HL-60/S4 (cell line): ENCODE results near the gene GRIK4.

Source experiments
- in situ Hi-C: fragments of 300-500 bp; cut with MboI; formaldehyde crosslinking; loops from 2 replicates; pipeline ENCODE4 v1.14.3; 2022; ENCODE audit warnings: low sequenced_read_pairs

GRIK4 gene, protein sequence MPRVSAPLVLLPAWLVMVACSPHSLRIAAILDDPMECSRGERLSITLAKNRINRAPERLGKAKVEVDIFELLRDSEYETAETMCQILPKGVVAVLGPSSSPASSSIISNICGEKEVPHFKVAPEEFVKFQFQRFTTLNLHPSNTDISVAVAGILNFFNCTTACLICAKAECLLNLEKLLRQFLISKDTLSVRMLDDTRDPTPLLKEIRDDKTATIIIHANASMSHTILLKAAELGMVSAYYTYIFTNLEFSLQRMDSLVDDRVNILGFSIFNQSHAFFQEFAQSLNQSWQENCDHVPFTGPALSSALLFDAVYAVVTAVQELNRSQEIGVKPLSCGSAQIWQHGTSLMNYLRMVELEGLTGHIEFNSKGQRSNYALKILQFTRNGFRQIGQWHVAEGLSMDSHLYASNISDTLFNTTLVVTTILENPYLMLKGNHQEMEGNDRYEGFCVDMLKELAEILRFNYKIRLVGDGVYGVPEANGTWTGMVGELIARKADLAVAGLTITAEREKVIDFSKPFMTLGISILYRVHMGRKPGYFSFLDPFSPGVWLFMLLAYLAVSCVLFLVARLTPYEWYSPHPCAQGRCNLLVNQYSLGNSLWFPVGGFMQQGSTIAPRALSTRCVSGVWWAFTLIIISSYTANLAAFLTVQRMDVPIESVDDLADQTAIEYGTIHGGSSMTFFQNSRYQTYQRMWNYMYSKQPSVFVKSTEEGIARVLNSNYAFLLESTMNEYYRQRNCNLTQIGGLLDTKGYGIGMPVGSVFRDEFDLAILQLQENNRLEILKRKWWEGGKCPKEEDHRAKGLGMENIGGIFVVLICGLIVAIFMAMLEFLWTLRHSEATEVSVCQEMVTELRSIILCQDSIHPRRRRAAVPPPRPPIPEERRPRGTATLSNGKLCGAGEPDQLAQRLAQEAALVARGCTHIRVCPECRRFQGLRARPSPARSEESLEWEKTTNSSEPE

DNA sequence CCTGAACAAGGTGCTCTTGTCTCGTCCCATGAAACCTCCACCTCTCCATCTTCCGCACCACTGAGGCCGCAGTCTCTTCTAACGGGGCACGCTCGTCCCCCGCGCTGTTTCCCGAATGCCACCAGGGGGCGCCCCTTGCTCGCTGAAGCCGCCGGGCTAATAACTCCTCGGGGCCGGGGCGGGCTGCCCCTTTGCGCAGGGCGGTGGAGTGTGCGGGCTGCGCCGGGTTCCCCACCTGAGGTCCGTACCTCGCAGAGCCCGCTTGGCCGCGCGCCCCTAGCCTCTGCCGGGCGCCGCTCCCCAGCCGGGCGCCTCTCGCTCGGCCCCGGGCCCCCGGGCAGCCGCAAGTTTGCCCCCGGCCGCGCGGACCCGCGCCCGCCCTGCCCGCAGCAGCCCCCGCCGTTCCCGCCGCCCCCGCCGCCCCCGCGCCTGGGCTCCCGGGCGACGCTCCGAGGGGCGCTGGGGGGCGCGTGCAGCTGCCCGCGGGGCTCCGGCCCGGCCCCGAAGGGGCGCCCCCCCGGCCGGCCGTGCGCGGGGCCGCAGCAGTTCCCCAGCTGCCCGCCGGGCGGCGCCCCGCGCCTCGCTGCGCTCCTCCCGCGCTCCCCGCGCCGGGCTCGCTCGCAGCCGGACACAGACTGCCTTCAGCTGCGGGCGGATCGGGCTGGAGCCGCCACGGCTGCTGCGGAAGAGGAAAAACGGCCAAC lies at the start of gene GRIK4:
TSS of gene GRIK4 (plus strand) at position 633 of the 704 bp plus-strand sequence. CDS start 148,571 bp downstream, outside the sequence.
- in situ Hi-C loops, result loop anchor here (25.0 kb wide), 2 partner anchors 451 to 676 kb away; no protein-coding TSS in a partner anchor

DNA sequence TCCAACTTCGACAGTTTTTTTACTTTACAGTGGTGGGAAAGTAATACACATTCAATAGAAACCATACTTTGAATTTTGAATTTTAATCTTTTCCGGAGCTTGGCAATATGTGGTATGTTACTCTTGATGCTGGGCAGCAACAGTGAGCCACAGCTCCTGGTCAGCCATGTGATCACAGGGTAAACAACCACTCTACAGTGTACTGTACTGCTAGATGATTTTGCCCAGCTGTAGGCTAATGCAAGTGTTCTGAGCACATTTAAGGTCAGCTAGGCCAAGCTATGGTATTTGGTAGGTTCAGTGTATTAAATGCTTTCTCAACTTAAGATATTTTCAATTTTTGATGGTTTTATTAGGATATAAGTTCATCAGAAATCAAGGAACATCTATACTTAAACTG lies 48.7 kb upstream of the GRIK4 start:
- in situ Hi-C loops, result no loop called here

DNA sequence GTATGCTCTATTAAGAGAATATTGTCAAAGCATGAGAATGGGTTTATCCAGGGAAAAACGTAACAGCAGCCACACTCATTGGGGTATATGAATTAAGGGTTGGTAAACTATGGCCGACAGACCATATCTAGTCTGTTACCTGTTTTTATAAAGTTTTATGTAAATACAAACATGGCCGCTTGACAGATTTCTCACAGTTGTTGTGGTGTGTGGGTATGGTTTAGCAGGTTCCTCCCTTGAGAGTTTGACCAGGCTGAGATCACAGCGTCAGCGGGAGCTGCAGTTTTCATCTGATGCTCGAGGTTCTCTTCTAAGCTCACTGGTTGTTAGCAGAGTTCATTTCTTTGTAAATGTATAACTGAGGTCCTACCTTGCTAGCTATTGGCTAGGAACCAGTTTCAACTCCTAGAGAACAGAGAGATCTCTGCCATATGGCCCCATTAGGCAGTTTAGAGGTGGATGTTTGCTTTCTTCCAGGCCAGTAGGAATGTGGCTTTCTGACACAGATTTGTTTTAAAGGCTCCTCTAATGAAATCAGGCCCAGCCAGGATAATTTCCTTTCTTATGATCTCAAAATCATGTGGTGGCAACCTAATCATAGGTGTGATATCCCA lies 45.5 kb upstream of the GRIK4 start:
- in situ Hi-C loops, result no loop called here

DNA sequence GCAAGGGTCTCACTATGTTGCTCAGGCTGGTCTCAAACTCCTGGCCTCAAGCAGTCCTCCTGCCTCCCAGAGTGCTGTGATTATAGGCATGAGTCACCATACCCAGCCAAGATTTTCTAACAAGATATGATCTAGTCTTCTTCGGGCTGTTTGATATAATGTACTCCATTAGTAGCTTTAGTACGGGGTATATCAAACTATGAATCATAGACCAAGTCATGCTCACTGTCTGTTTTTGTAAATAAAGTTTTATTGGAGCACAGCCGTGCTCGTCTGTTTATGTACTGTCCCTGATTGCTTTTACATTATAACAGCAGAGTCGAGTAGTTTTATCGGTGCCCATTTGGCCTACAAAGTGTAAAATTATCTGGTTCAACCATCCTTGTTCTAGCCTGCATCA lies 43.9 kb upstream of the GRIK4 start:
- in situ Hi-C loops, result no loop called here

DNA sequence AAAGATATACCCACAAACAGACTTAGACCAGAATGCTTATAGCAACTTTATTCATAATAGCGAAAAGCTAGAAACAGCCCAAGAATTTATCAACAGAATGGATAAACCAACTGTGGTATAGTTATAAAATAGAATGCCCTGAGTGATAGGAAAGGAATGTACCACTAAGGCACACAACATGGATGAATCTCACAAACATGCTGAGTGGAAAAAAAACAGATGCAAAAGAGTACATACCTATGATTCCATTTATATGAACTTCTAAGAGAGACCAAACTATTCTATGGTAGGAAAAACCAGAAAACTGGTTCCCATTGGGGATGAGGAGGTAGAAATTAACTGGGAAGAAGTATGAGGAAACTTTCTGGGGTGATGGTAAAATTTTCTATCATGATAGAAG lies 40.4 kb upstream of the GRIK4 start:
- in situ Hi-C loops, result no loop called here

DNA sequence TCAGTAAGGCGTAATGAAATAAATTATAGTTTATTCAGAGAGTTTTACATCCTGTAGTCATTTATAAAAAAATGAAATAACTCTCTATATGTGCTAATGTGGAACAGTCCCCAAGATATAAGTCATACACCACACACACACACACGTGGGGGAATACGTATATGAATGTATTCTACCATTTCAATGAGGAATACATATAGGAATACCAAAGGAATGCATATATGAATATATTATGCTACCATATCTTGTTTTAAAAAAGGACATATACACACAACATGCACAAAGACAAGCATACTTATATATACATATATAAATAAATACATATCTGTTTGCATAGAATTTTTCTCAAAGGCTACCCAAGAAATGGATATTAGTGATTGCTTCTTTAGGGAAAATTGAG lies 39.6 kb upstream of the GRIK4 start:
- in situ Hi-C loops, result no loop called here

DNA sequence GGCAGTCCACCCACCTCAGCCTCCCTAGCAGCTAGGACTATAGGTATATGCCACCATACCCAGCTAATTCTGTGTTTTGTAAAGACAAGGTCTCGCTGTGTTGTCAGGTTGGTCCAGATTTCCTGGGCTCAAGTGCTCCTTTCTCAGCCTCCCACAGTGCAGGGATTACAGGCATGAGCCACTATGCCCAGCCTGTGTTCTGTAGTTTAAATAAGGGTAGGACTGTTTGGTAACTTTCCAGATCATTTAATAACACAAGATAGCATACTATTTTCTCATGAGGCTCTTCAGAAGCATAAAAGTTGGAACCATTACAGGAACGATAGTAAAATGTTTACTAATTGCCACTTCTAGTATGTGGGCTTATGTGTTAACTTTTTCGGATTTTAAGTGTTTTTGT lies 38.0 kb upstream of the GRIK4 start:
- in situ Hi-C loops, result no loop called here

DNA sequence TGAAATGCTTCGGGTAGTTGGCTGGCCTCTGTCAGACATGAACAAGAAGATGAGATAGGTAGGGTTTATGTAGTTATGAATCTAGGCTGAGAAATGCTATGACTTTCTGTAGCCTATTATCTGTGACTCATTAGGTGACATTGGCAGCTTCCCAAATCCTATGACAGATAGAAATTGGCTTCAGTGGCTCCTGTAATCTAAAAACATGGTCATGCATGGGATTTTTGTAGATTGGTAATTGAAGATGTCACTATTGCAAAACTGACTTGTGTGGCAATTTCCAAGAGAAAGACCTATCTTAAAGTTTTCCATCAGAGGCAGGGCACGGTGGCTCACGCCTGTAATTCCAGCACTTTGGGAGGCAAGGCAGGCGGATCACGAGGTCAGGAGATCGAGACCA lies 29.4 kb upstream of the GRIK4 start:
- in situ Hi-C loops, result no loop called here

DNA sequence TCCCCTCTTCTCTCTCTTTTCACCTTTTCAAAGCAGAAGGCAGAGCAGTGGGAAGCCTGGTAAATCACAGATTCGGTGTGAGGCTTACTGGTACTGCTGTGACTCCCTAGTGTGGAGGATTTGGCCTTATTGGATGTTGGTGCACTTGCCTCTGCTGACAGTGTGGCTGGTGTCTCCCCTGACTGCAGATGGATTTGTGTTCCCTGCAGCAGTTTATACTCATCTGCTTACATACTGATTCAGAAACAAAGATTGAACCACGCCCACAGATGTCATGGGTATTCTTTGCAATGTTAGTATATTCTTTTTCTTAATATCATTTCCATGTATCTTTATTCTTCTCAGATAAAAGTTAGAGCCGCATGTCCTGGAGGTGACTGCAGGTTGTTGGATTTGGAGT lies 26.8 kb upstream of the GRIK4 start:
- in situ Hi-C loops, result no loop called here

DNA sequence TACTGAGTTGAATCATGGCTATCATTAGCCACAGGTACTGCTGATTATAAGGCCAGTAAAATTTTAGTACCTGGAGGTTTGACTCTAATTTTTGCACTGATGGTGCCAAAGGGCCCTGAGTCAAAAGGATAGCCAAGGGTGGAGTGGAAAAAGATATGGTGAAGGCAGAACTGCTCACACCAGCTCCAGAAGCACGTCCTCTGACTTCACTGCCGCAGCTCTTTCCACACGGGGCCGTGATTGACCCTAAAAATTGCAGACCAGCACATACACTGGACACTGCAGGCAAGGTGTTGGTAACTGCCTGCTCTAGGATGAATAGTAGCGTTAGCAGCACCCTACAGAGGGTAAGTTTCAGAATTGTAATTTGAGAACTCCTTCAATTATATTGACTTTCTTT lies 25.4 kb upstream of the GRIK4 start:
- in situ Hi-C loops, result no loop called here

DNA sequence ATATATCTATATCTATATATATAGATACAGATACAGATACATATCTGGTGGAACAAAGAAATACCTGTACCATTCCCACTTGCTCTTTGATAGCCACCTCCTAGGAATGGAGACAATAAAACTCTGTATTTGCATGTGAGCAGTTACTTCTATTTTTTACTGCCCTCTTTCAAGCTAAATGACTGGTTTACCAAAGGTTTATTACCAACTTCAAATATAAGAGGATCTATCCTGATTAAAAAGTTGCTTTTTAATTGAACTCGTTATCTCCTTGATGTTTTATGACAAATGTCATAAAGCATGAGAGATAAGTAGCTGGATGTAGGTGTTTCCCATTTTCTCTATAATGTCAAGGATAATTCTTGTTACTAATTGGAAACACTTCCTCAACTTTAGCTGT lies 21.7 kb upstream of the GRIK4 start:
- in situ Hi-C loops, result no loop called here

DNA sequence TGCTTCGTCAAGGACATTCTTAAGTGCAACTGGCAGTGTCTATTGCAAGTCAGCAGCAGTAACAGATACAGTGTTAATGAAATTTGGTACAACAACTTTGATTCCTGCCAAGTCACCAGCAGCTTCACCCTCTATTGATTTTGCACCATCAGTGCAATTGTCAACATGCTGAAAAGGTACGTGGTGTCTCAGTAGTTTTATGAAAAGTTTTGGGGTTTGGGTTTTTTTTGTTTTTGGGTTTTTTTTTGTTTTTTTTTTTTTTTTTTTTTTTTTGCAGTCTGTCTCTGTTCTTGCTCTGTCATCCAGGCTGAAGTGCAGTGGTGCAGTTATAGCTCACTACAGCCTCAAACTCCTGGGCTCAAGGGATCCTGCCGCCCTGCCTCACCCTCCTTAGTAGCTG lies 19.1 kb upstream of the GRIK4 start:
- in situ Hi-C loops, result no loop called here

DNA sequence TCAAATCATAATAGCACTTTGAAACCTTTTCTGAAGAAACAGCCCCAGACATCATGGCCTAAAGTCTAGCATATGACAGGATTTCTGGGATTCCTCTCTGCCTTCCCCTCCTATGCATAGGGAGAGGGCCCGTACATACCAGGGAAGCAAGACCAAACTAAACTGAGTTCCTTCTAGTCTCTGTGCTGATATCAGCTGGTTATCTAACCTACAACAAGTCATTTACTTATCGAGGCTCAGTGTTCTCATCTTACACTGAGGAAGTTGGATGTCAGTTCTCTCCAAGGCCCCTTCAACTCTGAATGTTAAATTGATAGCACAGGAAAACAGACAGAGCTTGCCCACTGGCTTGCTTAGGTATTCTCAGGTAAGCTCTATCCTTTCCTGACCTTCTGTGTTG lies 17.0 kb upstream of the GRIK4 start:
- in situ Hi-C loops, result no loop called here

DNA sequence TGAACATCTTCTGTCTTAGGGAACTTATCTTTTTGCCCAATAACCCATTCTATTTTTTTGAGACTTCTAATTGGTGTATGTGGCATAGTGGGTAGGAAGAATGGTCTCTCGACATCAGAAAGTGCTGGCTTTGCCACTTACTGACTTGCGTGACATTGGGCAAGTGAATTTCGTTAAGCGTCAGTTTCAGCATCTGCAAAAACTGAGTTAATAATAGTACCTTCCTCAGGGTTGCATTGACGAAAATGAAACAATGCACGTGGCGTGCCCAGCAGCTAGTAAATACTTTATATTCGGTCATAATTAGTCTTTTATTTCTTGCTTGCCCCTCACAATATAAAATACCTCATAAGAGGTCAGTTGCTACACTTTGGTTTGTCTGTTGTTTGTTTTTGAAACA lies 12.5 kb upstream of the GRIK4 start:
- in situ Hi-C loops, result no loop called here

DNA sequence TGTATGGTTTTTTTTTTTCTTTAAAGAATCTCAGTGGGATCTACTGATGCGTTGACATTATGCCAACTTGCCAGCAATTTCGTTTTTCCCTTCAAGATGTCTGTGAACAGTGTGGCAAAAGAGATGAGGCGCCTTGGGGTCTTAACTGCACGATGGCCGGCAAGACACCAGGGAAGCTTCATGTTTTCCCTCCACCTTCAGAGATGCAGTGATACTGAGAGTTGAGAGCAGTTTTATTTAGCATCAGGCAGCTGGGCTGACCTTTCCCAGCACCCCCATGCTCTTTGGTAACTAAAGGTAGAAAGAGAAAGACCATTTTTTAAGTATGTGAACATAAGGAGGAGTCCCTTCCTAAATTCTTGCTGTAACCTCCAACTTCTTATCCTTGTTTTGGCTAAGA lies 11.7 kb upstream of the GRIK4 start:
- in situ Hi-C loops, result loop anchor here (25.0 kb wide), 2 partner anchors 462 to 687 kb away; no protein-coding TSS in a partner anchor

DNA sequence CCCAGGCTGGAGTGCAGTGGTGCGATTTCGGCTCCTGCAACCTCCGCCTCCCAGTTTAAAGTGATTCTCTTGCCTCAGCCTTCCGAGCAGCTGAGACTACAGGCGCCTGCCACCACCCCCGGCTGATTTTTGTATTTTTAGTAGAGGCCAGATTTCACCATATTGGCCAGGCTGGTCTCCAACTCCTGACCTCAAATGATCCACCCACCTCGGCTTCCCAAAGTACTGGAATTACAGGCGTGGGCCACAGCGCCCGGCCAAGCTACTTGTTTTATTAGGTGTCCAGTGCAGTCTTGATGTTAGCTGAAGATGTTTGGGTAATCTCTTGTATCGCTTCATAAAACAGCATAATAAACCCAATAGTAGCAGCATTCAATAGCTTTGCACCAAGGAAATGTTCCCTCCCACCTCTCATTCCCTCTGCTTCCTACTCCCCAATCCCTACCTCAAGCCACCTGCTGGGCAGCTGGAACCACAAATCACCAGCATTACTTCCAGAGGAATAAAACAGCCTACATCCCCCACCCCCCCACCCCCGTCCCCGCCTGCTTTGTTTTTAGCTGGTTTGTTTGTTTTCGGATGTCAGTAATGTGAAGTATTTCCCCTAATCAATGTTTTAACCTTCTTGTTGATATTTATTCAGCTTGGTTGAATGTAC lies 11.0 kb upstream of the GRIK4 start:
- in situ Hi-C loops, result loop anchor here (25.0 kb wide), 2 partner anchors 462 to 687 kb away; no protein-coding TSS in a partner anchor

DNA sequence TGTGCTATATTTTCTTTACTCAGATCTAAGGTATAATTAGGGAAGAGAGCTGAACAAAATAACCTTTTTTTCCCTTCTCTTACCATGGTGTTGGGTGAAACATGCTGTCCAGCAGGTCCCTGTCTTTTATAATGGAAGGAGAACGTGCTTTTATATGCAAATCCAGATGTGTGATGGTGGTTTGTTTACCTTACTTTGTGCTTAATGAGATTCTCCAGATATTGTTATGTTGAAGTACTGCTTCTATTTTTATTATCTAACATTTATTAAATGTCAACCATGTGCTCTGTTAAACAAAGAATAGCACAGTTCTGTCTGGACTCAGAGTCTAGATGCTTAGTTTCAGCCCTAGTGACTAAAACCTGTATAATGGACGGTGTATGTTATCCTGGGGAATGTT lies 10.1 kb upstream of the GRIK4 start:
- in situ Hi-C loops, result loop anchor here (25.0 kb wide), 2 partner anchors 461 to 686 kb away; no protein-coding TSS in a partner anchor

DNA sequence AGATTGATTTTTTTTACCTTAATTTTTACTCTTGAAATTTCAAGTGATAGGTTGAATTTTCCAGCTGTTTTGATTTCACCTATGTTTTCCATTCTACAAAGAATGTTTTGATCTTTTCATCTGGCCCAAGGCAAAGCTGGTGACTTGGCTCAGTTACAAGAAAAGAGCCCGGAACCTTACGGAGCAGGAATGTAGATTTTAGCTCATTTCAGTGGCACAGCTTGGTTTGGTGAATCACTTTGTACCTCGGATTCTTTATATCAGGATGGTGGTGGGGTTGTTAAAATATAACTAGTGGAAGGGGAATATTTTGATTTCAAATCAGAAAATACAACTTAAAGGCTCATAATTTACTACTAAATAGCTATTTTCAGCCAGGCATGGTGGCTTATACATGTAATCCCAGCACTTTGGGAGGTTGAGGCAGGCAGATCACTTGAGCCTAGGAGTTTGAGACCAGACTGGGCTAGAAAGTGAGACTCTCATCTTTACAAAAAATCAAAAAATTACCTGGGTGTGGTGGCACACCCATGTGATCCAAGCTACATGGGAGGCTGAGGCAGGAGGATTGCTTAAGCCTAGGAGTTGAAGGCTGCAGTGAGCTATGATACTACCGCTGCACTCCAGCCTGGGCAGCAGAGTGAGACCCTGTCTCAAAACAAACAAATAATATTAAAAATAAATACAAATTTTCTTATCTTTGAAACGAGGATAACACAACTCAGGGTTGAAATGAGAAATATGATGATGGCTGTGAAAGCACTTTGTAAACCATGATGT lies 9.4 kb upstream of the GRIK4 start:
- in situ Hi-C loops, result loop anchor here (25.0 kb wide), 2 partner anchors 460 to 685 kb away; no protein-coding TSS in a partner anchor

DNA sequence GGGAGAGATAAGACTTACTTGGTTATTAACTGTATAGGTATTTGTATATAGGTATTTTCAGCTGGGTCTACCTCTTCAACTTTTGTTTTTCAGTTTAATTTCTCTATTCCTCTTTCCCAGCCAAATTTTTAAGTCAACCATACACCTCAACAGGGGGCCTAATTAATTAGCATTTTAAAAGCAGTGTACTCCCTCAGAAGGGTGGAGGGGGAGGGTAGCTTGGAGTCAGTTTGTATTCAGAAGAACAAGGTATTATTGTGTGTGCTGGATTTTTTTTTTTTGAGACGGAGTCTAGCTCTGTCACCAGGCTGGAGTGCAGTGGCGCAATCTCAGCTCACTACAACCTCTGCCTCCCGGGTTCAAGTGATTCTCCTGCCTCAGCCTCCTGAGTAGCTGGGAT lies 8.0 kb upstream of the GRIK4 start:
- in situ Hi-C loops, result loop anchor here (25.0 kb wide), 2 partner anchors 459 to 684 kb away; no protein-coding TSS in a partner anchor
